HG03457 (cell line): ENCODE measurements around the gene ABCB6.
A peak's percentile ranks its signal among the peaks of the same experiment; 100 is the strongest.

Experiments
- ATAC-seq: cut with Tn5 transposase; IDR thresholded peaks from one replicate; pipeline ENCODE4 v1.9.1; 2021; ENCODE audit warnings: moderate number of reproducible peaks; ENCODE audit not compliant: unreplicated experiment

The ABCB6 gene

GRCh38 chr2:219171231-219171651 is 47.5 kb downstream of the ABCB6 start:
- ATAC-seq = no peak

- ATAC-seq = no peak
Observed at GRCh38 chr2:219169930-219170654, 48.7 kb downstream of the ABCB6 start, which contains the start of gene SLC23A3. Gene SLC23A3, minus strand, starts transcription at chr2:219170029. Its CDS starts 45 bp downstream, at chr2:219169984.

- ATAC-seq = no peak
Observed at GRCh38 chr2:219168932-219169331, 49.8 kb downstream of the ABCB6 start.

- no peak for ATAC-seq
Observed at GRCh38 chr2:219168526-219168925, 50.2 kb downstream of the ABCB6 start.

GRCh38 chr2:219167997-219168396 is 50.8 kb downstream of the ABCB6 start:
- ATAC-seq = no peak

GRCh38 chr2:219165058-219165911 is 53.5 kb downstream of the ABCB6 start:
- ATAC-seq = no peak

GRCh38 chr2:219163156-219163555 is 55.6 kb downstream of the ABCB6 start:
- ATAC-seq = no peak

GRCh38 chr2:219161097-219161496 is 57.7 kb downstream of the ABCB6 start:
- ATAC-seq = no peak

- peak; percentile 69 for ATAC-seq
Observed at GRCh38 chr2:219160186-219161017, 58.4 kb downstream of the ABCB6 start, which contains the start of gene NHEJ1. Gene NHEJ1, minus strand, starts transcription at chr2:219160815. Its CDS starts 2,453 bp downstream, at chr2:219158362.
